Activated gamma-delta T cell treated with anti-CD3 and anti-CD28 coated beads, Interleukin-2, amount 50 U/mL, for 16 hours (primary cell): ENCODE measurements around the gene PLXNA4.

Experiments
- DNase-seq: peaks from one replicate; pipeline ENCODE4 v3.0.0-alpha.2; 2020; ENCODE audit warnings: low read depth

Gene PLXNA4

GRCh38 chr7:132592231-132592920, 16.1 kb upstream of the PLXNA4 start:
- DNase-seq = no peak

DNA sequence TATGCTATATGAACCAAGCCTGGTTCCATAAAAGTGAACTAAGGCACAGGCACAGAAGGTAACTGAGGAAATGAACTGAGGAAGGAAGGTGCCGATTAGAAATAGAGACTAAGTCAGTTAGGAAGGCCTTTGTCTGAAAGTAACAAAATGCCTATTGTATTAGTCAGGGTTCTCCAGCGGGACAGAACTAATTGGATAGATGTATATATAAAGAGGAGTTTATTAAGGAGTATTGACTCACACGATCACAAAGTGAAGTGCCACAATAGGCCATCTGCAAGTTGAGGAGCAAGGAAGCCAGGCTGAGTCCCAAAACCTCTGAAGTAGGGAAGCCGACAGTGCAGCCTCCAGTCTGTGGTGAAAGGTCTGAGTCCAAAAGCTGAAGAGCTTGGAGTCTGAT, 13.9 kb upstream of the PLXNA4 start:
- DNase-seq = no peak

- DNase-seq = no peak
These were observed 12.3 kb upstream of the PLXNA4 start for GRCh38 chr7:132588596-132588995.

GRCh38 chr7:132584796-132585494, 8.7 kb upstream of the PLXNA4 start:
- DNase-seq = no peak

- DNase-seq = no peak
These were observed 5.2 kb upstream of the PLXNA4 start for GRCh38 chr7:132581431-132581830.

DNA sequence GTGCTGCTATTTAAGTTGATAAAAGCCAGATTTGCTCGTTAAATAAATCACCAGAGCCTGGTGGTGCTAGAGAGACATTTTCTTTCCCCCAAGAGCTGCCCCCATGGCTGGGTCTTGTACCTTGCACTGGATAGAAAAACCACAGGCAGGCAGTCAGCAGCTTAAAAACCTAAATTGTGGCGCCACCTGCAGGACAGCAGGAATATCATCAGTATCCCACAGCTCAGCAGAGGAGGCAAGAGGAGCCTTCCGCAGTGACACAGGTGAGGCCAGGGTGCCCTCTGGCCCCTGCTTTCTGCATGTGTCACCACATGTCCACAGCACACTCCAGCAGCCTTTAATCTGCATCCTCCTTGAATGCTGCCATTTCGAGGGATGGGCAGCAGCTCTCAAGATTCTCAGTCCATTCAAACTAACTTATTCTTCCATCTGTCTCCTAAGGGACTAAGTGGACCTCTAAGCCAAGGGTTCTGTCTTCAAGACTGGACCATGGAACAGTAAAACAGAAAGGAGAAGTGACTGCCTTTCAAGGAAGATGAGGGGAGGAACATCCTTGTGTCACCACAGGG, 4.5 kb upstream of the PLXNA4 start:
- DNase-seq = peak; percentile 48

DNA sequence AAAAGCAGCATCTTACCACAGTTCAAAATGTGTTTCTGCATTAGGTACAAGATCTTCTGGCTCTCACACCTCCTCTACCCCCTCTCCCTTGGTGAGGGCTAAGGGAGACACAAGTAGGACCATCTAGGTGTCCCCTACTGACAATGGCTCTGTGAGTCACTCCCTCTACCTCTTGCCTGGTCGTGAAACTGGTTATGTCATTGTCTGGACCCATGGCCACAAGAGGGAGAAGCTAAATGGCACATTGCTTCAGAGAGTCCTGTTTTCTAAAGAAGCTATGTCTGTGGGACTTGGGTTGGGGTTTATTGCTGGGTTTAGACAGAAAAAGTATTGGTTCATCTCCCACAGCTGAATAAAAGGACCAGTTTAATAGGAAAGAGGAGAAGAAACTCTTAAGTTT, 4.0 kb upstream of the PLXNA4 start:
- DNase-seq = no peak

GRCh38 chr7:132579260-132579899, 3.1 kb upstream of the PLXNA4 start:
- DNase-seq = no peak

DNA sequence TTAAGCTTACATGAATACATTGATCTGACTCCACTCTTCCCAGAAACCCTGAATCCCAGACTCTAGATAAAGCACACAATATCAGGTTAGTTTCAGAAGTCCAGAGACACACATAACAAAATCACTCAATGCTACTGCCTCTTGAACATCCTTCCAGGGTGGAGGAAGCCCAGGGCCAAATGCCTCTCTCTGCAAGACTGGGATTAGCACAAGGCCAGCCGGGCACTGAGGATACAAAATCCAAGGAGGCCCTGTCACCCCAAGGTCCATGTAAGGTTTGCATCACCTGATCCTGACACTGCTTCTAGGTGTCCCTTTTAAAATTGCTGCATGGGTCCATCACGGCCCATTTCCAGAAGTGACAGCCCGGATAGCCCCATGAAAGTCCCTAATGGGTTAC, 2.6 kb upstream of the PLXNA4 start:
- DNase-seq = no peak

GRCh38 chr7:132578050-132578370, 1.7 kb upstream of the PLXNA4 start:
- DNase-seq = no peak

GRCh38 chr7:132577206-132578049, 1.2 kb upstream of the PLXNA4 start:
- DNase-seq = no peak

- no peak for DNase-seq
These were observed 433 bp upstream of the PLXNA4 start for GRCh38 chr7:132576721-132577085.

- DNase-seq = no peak
These were observed 770 bp downstream of the PLXNA4 start for GRCh38 chr7:132575419-132575981.

GRCh38 chr7:132574223-132574622, 2.0 kb downstream of the PLXNA4 start:
- DNase-seq = no peak

DNA sequence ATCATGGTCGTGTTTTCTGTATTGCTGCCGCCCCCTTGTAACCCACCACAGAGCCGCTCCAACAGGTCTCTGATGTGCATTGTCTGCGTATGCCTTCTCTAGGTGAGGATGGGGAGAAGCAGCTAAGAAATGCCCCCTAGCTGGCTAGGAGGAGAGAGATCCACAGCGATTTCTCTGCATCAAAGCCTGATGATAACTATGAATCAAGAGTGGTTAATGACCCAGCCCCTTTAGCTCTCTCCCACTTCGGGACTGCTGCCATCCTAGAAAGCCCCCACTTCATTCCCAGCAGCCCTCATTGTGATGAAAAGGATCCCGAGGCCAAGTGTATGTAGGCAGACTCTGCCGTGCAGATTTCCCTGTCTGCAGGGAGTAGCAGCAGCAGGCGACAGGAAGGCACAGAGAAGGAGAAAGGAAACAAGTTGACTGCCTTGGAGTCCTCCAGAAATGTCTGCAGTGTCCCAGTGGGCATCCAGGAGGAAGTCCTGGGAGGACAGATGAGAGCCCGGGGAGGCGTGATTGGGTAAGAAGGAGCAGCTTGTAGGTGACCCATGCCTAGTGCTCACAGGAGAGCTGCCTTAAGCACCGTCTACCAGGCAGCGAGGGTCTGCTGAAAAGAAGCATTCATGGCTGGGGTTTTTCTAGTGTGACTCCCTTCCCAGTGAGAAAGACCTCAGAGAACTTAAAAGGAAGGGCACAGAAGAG, 2.9 kb downstream of the PLXNA4 start:
- no peak for DNase-seq

GRCh38 chr7:132572526-132572925, 3.7 kb downstream of the PLXNA4 start:
- DNase-seq = no peak

DNA sequence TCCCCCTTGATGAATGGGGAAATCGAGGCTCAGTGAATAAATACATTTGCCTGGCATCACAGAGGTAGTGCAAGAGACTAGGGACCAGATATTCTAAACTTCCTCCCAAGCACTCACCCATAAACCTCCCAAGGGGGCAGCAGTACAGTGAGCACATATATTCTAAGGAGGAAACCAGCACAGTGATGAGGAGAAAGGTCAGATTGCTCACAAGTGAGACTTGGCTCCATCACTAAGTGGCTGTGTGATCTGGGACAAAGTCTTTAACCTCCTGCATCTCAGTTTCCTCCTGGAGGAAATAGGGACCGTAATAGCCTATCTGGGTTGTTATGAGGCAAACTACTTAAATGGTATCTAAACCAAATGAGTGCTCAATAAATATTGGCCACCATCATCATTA, 4.3 kb downstream of the PLXNA4 start:
- DNase-seq = no peak

GRCh38 chr7:132569884-132570614, 6.2 kb downstream of the PLXNA4 start:
- DNase-seq = no peak

DNA sequence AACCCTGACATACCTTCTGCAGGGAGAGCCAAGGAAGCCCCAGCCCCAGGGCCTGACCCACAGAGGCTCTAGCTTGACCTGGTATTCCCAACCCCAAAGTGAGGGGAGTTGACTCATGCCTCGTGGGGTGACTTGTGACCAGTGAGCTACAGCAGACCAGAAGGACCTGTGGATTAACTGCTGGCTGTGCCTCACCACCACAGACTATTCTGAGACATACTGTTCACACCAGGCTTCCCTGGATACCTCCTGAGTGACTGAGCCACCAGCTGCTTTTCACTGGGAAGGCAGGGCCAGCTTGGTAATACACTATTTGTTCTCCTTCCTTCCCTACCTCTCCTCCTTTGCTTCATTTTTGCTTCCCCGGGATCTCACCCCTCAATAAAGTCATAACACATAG, 7.3 kb downstream of the PLXNA4 start:
- no peak for DNase-seq

GRCh38 chr7:132565885-132566284, 10.4 kb downstream of the PLXNA4 start:
- no peak for DNase-seq

DNA sequence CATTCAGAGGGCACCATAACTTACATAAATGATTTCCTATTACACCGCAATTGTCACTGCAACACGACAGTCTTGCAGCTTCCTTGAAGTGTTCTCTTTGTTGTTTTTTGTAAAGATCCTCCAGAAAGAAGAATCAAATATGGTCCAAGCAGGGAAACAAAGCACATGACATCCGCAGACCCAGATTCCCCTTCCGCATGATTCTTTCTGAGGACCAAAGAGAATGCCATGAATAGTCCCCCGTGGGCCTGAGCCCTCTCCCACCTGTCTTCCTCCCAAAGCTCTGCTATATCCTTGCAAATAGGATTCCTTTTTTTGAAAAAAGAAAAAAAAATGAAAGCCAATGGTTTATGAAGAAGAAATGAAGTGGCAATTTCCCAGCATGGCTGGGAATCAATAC, 10.8 kb downstream of the PLXNA4 start:
- no peak for DNase-seq
